Hematopoietic multipotent progenitor cell treated with erythropoietin and hydrocortisone succinate and interleukin-3 and kit ligand, for 6 days (in vitro differentiated cells): ENCODE results near the gene ADGRL3.
"Not testable (repeated sequence)": the region's sequence is repeated elsewhere in the genome, so short reads cannot be mapped to it uniquely, and the experiment has no call there.

Experiments used
- DNase-seq: peaks from one replicate; pipeline ENCODE4 v3.0.0-alpha.2; 2015

The ADGRL3 gene

DNA sequence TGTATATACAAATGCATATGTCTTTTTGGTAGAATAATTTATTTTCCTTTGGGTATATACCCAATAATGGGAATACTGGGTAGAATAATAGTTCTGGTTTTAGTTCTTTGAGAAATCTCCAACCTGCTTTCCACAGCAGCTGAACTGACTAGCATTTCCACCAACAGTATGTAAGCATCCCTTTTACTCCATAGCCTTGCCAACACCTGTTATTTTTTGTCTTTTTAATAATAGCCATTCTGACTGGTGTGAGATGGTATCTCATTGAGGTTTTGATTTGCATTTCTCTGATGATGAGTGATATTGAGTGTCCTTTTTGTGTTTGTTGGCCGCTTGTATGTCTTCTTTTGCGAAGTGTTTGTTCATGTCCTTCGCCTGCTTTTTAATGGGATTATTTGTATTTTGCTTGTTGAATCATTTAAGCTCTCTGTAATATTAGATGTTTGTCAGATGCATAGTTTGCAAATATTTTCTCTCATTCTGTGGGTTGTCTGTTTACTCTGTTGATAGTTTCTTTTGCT, 309.7 kb downstream of the ADGRL3 start:
- not testable (repeated sequence) for DNase-seq

DNA sequence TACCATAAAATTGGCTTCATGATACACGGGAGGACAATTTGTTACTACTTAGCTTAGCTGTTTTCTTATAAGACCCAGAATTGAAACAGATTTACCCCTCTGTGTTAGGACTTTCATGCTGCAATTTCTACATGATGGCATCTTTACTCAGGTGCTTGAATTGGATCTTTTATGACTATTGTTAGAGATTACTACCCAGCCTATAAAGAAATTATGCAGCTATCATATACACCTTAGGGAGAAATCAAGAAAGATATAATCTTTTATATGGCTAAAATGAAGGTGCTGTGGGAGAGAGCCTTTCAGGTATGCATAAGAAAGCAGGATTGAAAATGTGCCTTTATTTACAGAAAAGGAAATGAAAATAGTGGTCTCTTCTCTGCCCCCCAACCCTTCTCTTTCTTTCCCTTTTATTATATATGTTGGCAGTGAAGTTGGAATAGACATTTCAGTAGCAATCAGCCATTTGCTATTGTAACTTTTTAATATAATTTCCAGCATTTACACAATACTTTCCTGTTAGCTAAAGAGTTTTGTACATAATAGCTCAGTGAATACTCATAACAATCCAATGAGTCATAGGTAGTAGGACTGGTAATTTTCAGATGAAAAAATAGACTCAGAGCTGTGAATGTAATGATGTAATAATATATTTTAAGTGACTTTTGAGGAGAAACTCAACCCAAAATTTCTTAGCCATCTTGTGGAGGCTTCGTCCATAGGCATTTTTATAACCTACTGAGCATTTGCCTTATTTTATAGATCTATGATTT, 311.8 kb downstream of the ADGRL3 start:
- no peak for DNase-seq

DNA sequence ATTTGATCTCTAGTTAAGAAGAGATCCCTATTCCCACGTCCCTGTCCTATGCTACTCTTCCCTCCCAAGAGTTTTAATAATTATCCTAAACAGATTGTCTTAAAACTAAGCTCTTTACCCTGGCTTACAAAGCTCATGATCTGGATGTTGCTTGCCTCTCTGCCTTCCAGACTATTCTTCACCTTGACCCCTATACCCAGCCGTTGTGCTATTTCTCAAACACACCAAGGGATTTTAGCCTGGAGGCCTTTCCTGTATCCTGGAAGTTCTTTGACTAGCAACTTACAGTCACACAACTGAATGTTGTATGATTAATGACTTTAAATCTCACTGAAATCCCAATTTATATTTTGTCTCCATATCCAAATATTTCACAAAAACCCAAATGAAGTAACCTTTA, 314.9 kb downstream of the ADGRL3 start:
- no peak for DNase-seq

DNA sequence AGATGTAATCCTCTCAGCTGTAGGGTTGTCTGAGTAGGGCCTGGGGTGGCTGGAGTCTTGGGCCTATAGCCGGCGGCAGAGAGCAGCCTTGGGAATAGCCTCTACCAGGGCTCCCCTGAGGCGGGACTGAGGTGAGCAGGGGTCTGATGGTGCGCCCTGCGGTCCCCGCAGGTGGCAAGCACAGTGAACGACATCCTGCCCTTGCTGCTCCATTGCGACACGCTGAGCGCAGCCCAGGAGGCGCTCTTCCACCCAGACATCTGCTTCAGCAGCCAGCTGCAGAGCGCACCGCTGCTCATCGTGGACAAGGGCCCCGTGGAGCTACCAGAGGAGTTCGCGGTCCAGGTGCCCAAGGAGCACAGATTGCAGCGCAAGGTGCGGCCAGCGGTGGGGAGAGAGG, 317.0 kb downstream of the ADGRL3 start:
- DNase-seq: no peak

DNA sequence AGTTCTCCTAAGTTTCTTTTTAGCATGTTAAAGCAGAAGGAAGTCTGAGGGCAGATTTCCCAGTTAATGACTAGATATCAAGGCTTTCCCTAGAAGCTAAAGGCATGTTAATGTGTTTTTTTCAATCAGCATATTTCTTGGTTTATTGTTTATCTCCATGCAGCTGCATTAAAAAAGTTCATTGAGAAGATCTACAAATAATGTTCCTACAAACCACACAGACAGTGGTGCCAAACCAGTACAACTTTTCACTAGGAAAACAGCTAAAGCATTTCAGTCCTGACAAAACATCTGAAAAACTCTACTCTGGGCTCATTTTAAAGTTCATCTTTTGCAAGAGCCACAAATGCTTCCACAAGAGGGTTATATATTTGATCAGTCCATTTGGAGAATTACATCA, 320.0 kb downstream of the ADGRL3 start:
- no peak for DNase-seq

DNA sequence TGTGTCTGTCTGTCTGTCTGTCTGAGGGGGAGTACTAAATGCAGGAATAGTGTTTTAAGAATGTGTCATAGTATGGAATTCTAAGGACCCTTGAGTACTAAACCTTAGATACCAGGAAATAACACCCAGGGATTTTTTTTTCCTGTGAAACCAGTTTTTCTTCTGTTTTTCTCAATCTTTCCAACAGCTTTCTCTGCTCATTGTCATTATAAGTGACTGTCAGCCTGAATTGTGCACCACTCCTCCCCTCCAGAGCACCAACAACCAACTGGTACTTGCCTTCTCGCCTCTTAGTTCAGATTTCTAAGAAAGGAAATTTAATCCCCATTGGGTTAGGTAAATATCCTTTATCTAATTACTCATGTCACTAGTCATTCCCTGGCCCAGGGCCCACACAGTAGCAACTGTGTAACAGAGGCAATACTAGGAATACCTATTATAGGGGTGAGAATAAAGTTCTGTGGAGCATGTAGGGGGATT, 320.6 kb downstream of the ADGRL3 start:
- no peak for DNase-seq

DNA sequence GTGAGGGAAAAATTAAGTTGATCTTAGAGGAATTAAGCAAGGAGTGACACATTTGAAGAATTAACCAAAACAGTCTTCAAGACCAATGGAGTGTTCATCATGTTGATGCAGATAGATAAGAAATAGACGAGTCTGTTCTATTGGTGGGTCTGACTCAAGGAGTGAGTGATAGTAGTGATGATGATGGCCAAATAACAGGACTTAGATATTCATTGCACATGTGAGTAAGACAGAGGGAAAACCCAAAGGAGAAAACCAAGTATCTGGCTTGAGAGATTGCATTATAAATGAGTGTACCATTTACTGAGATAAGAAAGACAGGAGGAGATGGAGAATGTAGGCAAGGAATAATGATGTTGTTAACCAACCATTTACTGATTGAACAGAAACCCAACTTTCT, 321.3 kb downstream of the ADGRL3 start:
- no peak for DNase-seq

DNA sequence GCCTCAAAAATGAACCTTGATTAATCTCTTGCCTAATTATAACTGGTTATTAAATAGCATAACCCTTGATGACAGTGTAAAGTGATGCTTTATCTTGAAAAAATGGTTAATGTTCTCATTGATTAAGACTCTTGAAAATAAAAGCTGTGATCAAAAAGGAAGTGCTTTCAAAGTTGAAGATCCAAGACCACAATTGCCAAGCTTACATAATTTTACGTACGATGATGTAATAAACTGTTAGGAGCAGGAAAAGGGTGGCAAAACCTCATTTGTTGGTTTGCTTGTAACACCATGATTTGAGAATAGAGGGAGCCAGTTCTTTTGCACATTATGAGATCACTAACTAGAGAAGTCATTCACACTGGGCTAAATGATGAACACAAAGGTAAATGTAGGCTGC, 322.2 kb downstream of the ADGRL3 start:
- DNase-seq: peak; percentile 2

DNA sequence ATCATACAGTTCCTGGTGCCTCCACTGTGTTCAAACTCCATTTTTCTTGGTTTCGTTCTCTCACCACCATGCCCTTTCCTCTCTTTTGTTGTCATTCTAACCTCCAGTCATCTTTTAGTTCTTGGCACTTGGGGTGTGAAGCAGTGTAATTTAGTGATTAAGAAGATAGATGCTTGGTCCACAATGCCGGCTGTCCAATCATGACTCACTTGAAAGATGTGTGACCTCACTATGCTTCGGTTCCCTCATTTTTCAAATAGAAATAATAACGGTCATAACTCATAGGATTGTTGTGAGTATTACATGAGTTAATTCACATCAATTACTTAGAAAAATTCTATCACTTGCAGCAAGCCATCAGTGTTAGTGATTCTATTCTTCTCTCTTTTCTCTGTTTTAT, 327.8 kb downstream of the ADGRL3 start:
- no peak for DNase-seq

DNA sequence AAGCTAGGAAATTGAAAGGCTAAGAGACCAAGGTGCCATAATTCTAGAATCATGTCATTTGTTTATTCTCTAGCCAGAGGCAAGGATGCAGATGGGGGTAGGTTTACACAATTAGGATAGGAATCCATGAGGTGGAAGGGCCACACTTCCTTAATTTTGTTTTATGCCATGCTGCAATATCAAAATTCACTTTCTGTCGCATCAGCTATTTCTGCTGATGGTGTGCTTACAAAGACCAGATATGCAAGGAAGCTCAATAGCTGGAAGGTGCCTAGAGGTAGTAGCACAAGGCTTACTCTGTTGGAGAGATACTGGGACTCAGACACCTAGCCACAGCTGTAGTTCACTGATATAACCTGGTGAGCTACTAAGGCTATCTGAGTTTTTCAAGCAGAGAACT, 328.5 kb downstream of the ADGRL3 start:
- DNase-seq: no peak

DNA sequence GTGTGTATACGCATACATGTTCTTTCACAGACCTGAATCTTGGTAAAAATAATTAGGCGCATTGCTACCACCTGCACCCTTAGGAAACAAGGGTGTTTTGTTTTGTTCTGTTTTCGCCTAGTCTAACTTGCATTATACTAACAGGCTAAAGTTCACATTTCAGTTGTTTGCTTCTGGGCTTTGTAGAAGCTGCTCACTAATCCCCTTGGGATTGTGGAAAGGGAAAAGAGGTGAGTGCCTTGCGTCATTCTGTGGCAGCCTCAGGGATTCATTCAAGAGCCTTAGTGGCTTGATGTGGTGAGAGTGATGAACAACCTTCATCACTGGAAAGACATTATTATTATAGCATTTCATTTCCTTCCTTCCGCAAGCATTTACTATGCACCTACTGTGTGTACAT, 331.1 kb downstream of the ADGRL3 start:
- DNase-seq: no peak

DNA sequence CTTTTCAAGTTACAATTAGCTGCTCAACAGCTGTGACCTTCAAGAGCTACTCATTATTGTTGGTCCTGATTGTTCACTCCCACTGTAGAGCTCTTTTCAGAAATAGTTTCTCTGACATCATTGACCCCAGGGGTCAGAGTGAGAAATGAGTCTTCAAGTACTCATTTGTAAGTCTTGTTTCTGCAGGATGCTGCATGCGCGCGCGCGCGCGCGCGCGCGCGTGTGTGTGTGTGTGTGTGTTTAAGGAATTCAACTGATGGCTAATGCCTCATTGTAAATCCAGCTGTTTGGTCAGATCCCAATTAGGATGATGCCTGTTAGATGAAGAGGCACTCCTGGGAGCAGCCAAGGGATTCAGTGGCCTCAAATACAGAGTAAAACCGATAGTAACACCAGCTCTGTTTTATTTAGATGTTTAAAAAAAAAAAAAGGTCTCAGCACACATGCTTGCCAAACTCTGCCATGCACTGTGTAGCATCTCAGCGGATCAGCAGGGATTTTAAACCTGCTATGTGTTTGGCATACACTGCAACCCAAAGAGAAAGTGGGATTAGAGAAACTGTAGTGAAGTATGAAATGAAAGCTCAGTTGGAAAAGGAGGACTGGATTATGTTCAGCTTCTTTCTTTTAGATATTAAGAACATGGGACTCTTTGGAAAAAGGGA, 332.3 kb downstream of the ADGRL3 start:
- no peak for DNase-seq

DNA sequence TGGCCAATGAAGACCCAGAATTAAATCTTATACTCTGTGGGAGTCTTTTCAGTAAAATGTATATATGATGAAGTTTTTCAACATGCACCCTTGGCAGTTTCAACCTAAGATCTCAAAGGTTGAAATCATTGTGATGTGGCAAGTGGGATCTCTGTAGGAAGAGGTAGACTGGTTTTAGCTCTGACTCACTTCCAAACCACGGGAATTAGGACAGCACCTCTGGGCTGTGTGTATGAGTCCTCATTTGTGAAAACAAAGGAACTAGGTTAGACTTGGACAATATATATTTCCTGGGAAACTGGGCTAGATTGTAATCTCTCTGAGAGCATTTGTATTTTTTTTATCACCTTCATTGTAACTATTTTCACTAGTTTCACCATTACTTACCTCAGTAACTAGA, 333.0 kb downstream of the ADGRL3 start:
- no peak for DNase-seq

DNA sequence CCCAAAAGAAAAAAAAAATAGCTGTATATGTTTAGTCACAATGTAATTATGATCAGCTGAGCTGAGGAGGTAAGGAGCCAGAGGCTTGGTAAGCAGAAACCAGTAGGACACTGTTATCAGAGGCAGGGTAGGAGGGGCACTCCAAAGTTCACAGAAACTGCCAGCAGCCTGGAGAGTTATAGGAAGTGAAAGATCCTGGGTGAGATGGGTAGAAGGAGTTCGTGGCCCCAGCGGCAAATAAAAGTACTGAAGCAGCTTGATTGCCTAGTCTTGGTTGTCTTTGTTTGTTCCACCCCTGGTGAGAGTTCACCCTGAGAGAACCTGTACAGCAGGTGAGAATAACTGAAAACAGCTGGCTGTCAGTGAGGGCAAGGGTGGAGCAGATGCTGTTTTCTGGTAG, 340.8 kb downstream of the ADGRL3 start:
- no peak for DNase-seq

DNA sequence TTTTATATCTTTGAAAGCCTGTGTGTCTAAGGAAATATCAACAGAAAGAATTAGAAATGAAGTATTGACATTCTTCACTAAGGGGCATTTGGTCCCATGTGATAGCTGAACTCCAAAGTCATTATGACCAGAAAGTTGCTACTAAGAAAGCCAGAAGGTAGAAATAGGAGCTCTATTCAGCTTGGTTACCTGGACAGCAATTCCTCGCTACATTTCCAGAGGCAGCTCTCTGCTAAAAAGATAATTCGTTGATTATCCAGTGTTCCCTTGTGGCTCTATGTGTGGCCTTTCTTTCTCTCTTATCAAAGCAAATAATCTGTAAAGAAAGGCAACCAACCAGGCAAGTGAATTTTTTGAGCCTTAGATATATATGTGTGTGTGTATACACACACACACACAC, 341.3 kb downstream of the ADGRL3 start:
- no peak for DNase-seq

DNA sequence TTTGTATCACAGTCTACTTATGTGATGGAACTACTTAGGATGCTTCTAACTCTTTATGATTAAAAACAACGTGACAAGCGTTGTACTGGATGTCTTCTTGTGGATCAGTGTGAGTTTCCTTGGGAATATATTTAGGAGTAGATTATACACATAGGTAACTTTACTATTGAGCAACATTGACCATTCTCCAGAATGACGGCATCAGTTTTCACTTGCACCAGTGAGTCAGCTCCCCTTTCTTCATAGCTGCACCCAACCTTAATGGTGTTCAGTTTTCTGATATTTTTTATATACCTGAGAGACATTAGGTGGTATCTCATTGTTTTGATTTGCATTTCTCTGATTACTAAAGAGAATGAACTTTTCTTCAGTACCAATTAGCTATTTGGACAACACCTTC, 343.9 kb downstream of the ADGRL3 start:
- no peak for DNase-seq

DNA sequence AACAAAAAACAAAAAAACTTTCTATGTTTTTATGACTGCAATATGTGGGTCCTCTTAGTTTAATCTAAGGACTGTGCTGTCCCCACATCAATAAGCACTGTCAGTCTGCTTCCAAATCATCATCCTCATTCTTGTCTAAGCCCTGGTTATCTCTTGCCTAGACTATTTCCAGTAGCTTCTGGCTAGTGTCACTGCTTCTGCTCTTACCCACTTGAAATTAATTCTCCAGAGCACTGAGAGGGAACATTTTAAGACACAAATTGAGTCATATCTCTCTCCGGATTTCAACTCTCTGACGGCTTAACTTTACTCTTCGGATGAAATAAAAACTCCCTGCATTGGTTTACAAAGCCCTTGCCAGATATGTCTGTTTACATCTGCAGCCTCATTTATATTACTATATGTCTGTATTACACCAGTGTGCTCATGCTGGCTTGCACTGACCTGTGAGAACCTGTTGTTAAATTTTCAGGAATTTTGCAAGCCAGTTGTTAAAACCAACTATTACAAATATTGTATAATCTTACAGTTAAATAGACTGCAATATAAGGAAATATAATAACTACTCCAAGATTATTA, 345.9 kb downstream of the ADGRL3 start:
- DNase-seq: no peak

DNA sequence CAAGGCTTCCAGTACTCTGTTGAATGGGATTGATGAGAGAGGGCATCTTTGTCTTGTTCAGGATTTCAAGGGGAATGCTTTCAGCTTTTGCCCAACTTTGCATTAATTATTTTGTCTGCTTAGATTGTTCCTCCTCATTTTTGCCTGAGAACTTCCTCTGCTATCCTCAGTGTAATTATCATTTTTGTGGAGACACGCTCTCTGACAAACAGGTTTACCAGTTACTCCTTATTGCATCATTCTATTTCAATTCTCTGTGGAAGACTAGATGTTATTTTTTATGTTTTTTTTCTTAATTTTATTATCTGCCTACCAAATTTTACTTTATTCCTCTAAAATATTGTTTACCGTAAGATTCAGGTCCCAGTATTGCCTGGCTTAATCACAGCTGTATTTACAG, 349.2 kb downstream of the ADGRL3 start:
- DNase-seq: no peak

DNA sequence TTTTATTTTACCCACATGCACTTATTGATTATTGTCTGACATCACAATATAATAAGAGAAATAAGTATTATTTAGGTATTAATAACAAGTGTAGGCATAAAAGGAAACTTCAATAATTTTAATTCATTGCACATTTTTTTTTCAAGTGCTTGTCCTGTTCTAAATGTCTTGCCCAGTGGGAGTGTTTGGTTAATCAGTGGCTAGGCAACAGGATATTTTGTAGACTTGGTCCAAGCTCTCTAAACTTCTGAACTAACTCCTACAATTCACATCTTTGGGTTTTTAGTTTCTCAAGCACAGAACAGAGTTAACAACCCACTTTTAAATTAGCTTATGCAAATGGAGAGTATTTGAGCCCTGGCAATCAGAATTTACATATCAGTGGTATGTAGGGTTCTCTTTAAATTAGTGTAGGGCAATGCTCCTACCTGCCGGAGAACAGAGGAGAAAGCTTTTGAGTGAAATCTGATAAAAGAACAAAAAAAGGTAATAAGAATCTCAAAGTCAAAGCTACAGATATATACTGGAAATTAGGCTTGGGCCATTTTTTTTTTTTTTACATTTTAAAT, 353.5 kb downstream of the ADGRL3 start:
- no peak for DNase-seq

DNA sequence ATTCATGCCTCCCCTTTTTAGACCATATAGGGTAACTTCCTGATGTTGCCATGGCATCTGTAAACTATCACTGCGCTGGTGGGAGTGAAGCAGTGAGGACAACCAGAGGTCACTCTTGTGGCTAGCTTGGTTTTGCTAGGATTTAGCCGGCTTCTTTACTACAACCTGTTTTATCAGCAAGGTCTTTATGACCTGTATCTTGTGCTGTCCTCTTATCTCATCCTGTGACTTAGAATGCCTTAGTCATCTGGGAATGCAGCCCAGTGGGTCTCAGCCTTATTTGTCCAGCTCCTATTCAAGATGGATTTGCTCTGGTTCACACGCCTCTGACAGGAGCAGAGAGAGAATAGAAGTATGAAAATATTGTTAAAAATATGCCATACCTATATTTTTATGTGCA, 355.7 kb downstream of the ADGRL3 start:
- DNase-seq: no peak

DNA sequence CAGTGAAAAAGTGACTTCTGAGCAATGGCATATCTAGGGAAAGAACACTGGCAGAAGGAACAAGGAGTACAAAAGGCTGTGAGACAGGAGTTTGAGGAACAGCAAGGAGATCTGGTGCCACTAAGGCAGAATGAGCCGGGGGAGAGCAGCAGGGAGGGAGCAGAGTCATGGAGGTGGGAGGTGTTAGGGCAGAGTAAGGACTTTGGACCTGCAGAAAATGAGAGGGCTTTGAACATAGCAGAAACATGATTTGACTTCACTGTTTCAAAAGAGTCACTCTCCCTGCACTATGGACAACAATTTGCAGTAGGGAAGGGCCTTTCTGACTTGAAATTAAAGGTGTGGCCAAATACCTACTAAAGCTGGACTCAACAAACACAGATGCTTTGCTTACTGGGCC, 356.2 kb downstream of the ADGRL3 start:
- no peak for DNase-seq

DNA sequence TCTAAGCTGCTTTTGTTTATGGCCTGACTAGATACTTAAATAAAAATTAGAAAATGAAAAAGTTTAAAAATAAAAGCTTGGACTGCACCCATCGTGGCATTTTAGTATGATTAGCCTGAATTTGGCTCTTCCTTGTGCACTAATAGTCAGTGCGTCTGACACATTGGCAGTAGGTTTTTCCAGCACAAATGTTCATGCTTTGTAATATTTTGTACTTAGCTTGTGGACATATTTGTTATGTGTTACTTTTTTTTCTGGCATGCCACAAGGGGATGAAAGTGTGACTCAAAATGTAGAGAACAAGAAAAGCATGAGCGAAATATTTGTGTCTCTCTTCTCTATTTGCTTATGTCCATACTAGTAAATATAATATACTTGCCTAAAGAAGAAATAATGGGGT, 359.3 kb downstream of the ADGRL3 start:
- DNase-seq: no peak

DNA sequence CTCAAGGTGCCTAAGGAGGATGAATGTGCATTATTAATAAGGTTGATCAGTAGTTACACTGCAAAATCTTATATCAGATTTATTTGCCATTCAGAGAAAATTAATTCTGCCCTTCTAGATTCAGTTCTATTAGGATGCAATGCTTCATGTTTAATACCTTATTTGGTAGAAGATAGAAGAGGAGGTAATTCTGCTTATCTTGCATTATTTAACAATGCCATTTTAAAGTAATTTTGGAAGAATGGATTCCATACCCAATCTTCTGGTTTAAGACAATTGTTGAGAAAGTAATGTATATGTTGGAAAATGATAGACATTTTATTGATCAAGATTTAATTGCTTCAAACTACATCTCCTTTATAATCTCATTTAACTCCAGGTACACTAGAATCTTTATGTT, 360.9 kb downstream of the ADGRL3 start:
- DNase-seq: no peak
